Cerebellar nuclear complex (tissue), 1 donor: ENCODE results near the gene MC1R.
"Not testable (repeated sequence)": the region's sequence is repeated elsewhere in the genome, so short reads cannot be mapped to it uniquely, and the experiment has no call there.

Source experiments
- DNase-seq, 2 experiments: peaks; one replicate each; lab custom pipeline; 2025; lab: John Stamatoyannopoulos, UW

Gene MC1R

GRCh38 chr16:89962754-89963498, 44.3 kb downstream of the MC1R start:
- DNase-seq: no peak

GRCh38 chr16:89964201-89964600, 45.5 kb downstream of the MC1R start:
- no peak for DNase-seq

- DNase-seq: no peak
These were observed 47.0 kb downstream of the MC1R start for GRCh38 chr16:89965447-89966225.

- no peak for DNase-seq
These were observed 48.1 kb downstream of the MC1R start for GRCh38 chr16:89966756-89967155.

GRCh38 chr16:89967436-89967835, 48.8 kb downstream of the MC1R start:
- not testable (repeated sequence) for DNase-seq

GRCh38 chr16:89968074-89968473, 49.4 kb downstream of the MC1R start:
- DNase-seq: not testable (repeated sequence)

- no peak for DNase-seq
These were observed 51.2 kb downstream of the MC1R start for GRCh38 chr16:89969741-89970410.
